8988T (cell line): ENCODE measurements around the gene PNPLA8.
"Not testable (repeated sequence)": the region's sequence is repeated elsewhere in the genome, so short reads cannot be mapped to it uniquely, and the experiment has no call there.

Source experiments
- DNase-seq: peaks from one replicate; pipeline ENCODE4 v3.0.0; 2011

Gene PNPLA8, protein sequence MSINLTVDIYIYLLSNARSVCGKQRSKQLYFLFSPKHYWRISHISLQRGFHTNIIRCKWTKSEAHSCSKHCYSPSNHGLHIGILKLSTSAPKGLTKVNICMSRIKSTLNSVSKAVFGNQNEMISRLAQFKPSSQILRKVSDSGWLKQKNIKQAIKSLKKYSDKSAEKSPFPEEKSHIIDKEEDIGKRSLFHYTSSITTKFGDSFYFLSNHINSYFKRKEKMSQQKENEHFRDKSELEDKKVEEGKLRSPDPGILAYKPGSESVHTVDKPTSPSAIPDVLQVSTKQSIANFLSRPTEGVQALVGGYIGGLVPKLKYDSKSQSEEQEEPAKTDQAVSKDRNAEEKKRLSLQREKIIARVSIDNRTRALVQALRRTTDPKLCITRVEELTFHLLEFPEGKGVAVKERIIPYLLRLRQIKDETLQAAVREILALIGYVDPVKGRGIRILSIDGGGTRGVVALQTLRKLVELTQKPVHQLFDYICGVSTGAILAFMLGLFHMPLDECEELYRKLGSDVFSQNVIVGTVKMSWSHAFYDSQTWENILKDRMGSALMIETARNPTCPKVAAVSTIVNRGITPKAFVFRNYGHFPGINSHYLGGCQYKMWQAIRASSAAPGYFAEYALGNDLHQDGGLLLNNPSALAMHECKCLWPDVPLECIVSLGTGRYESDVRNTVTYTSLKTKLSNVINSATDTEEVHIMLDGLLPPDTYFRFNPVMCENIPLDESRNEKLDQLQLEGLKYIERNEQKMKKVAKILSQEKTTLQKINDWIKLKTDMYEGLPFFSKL

DNA sequence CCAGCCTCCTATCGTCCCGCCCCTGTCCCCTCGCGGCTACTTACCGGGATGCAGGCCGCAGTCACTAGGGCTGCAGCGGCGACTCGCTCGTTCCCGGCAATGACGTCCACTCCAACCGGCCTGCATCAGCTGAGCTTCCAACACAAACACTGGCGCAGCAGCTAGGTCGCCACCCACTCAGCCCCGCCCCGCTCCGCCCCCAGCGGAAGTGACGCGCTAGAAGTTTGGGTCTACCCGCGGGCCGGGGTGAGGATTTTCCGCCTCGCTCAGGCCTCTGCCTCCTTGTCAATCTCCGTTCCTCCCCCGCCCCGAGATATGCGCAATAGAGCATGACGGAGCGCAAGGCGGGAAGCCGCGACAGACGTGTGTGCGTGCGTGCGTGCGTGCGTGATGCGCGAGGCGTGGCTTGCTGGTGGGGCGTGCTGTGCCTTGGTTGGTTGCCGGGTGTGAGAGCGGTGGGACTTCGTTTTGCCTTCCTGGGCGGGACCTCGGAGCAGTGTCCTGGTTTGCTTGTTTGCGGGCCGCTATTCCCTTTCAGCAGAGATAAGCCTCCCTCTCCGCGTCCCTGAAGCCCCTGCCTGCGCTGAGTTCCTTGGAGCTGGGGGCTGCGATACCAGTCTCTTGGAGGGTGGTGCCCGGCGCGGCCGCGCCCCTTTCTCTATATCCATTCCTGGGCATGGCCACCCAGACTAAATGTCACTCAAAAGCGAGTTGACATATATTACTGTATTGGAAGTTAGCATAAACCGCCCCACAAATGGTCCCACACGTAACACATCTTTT is at the start of gene PNPLA8:
Gene PNPLA8, minus strand, starts transcription at position 151 of the 783 bp plus-strand sequence. CDS start 10,644 bp downstream, outside the sequence.
- DNase-seq = peak; percentile 50

DNA sequence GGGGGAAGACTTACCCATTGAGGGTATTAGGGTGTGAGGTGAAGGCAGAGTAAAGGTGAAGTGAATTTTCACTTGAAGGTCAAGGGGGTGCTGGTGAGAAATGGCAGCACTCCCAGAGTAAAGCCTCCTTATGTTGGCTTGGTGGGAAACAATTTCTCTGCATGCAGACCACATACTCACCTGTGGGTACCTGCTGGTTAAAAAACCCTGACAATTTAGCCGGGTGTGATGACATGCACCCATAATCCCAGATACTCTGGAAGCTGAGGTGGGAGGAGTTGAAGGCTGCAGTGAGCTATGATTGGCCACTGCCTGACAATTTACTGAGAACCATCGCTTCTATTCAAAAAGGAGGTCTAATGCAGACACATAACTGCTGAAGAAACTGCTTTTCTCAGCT is 49.2 kb upstream of the PNPLA8 start:
- DNase-seq = no peak

DNA sequence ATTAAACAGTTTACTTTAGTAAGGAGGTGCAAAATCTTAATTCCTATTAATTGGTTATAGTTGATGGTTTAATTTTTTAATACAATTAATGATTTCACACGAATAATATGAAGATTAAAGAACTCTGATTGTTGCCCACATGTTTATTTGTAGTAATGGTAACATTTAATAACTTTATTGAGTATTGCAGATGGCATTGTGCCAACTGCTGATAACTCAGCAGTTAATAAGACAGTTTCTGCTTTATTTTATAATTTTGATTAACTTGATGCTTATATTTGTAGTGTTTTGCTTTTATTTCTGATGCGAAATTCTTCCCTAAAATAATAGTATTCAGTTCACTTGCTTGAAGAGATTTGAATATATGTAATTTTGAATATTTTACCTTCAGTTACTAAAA is 46.5 kb upstream of the PNPLA8 start:
- DNase-seq = no peak

DNA sequence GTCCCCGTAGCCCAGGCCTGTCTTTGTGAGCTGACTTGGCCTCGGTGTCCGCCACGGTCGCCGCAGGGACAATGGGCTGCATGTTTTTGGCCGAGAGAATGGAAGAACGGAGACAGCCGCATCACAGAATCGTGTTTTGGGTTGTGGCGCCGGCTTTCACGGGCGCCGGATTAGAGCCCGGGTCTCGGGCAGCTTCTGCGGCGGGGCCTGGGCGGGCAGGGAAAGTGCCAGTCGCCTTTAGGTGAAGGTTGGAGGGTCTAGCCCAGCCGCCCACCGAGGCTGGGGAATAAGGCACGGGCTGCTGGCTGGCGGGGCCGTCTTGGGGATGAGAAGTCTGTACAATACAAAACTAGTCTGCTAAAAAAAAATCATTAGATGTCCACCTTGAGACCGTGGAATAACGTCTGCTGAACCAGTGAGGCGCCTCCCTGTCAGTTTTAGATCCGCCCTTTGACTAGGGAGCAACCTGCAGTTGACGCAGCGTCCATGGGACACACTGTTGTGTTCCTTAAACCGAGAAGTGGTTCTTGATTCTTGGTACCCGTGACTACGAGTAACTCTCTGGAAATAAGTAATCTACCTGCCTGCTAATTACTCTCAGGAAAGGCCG is 44.3 kb upstream of the PNPLA8 start:
- no peak for DNase-seq

DNA sequence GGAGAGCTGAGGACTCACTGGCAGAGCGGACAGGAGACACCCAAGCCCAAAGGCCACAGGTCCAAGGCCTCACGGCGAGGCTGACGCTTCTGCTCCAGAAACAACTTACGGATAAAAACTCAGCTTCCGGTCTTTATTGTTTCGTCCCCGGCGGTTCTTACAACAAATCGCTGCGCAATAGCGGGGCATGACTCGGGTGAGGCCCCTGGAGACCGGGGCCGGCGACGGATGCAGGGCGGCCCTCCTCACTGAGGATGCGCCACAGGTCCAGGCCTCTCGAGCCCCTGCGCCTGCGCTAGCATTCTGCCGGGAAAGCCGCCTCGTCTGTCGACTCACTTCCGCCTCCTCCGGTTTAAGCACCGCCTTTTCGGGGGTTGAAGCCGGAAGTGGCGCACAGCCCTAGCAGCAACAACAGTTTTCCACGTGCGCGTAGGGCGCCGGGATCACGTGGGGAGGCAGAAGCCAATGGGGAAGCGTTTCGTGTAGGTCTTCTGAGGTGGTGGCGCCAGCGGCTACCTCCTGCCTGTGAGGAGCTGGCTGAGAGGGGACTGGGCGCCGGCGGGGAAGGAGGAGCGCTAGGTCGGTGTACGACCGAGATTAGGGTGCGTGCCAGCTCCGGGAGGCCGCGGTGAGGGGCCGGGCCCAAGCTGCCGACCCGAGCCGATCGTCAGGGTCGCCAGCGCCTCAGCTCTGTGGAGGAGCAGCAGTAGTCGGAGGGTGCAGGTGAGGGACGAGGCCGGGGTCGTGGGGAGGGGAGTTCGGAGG is 43.6 kb upstream of the PNPLA8 start, which contains the start of the genes DNAJB9 and THAP5:
Gene DNAJB9, plus strand, starts transcription at position 494 of the 765 bp plus-strand sequence. CDS start 1,853 bp downstream, outside the sequence.
Gene THAP5, minus strand, starts transcription at position 326 of the 765 bp plus-strand sequence. Its CDS starts 137 bp downstream, at position 189.
- peak; percentile 61 for DNase-seq

DNA sequence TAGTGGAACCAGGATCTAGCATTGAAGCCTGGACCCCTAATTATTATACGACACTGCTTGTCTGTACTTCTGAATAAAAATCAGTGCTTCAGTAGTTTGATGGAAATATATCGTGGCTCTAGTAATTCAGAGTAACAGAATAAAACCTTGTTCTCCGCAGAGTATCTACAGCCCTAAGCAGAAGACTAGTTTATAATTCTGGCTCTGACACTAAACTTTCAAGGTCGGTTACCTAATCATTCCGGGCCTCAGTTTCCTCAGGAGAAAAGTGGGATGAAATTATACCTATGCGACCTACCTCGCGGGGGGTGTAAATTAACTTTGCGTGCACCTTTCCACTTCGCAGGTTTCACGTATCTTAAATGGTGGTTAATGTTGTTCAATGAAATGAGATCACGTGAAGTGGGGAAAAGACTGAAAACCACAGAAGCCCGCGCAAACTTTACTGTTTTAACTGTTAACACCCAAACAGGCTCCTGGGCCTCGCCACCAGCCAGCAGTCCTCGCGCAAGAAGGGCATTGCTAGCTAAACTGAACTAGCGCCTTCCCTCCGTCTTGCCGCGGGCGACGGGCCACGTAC is 43.0 kb upstream of the PNPLA8 start:
- no peak for DNase-seq

DNA sequence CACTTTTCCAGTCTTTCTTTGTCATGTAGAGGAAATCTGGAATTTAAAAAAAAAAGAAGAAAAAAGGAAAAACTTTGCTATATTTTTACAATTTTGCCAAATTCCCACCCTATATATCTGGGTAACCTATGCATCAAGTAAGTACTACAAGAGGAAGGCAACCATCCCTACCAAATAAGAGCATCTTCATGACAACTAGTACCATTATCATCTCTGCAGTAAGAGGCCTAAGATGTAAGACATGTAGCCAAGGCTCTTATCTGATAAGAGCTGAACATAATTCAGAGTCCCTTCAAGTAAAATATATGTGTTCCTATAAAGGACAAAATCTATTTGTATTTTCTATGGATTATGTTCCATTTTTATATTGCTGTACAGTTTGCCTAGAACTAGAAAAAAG is 40.1 kb upstream of the PNPLA8 start:
- DNase-seq = no peak

DNA sequence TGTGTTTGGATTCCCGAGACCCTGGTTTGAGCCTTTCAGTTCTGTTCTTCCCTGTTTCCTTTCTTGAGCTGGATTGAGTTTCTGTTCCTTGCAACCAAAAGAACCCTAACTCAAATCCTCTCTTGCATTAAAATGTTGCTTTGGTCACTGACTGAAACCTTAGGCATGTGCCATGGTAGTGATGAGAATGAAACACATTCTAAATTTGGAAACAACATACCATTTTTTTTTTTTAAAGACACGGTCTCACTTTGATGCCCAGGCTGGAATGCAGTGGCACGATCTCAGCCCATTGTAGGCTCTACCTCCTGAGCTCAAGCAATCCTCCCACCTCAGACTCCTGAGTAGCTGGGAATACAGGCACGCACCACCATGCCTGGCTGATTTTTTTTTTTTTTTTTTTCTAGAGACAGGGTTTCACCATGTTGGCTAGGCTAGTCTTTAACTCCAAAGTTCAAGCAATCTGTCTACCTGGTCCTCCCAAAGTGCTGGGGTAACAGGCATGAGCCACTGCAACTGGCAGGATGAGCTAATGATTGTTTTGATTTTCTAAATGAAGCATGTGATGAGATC is 35.2 kb upstream of the PNPLA8 start:
- DNase-seq = no peak

DNA sequence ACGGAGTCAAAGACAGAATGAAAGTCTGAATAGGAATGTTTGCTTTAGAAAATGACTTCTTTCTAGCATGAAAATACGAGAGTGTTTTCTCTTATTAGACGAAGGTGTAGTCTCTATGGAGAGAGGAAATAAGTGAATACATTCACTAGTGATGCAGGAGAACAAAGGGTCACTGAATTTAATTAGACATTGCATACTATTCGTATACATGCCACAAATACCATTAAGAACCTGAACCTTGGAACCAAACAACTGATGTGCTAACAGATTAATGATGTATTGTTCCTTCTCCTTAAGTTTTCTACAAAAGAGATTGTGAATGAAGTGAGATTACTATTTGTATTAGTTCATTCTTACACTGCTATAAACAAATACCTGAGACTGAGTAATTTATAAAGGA is 33.3 kb upstream of the PNPLA8 start:
- no peak for DNase-seq

DNA sequence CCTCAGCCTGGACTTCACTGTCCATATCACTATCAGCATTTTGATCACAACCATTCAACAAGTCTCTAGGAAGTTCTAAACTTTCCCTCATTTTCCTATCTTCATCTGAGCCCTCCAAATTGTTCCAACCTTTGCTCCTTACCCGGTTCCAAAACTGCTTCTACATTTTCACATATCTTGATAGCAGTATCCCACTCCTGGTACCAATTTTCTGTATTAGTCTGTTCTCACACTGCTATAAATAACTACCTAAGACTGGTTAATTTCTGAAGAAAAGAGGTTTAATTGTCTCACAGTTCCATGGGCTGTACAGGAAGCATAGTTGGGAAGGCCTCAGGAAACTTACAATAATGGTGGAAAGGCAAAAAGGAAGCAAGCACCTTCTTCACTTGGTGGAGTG is 31.7 kb upstream of the PNPLA8 start:
- DNase-seq = no peak

DNA sequence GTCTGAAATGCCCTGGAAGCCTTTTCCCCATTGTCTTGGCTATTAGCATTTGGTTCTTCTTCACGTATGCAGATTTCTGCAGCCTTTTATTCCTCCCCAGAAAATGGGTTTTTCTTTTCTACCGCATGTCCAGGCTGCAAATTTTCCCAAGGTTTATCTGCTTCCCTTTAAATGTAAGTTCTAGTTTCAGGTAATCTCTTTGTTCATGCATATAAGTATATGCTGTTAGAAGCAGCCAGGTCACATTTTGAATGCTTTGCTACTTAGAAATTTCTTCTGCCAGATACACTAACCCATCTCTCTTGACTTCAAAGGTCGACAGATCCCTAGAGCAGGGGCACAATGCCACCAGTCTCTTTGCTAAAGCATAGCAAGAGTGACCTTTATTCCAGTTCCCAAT is 31.3 kb upstream of the PNPLA8 start:
- no peak for DNase-seq

DNA sequence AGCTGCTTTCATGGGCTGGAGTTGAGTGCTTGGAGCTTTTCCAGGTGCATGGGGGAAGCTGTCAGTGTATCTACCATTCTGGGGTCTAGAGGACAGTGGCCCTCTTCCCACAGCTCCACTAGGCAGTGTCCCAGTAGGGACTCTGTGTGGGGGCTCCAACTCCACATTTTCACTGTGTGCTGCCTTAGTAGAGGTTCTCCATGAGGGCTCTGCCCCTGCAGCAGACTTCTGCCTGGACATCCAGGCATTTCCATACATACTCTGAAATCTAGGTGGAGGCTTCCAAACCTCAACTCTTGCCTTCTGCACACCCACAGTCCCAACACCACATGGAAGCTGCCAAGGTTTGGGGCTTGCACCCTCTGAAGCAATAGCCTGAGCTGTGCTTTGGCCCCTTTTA is 30.7 kb upstream of the PNPLA8 start:
- not testable (repeated sequence) for DNase-seq

DNA sequence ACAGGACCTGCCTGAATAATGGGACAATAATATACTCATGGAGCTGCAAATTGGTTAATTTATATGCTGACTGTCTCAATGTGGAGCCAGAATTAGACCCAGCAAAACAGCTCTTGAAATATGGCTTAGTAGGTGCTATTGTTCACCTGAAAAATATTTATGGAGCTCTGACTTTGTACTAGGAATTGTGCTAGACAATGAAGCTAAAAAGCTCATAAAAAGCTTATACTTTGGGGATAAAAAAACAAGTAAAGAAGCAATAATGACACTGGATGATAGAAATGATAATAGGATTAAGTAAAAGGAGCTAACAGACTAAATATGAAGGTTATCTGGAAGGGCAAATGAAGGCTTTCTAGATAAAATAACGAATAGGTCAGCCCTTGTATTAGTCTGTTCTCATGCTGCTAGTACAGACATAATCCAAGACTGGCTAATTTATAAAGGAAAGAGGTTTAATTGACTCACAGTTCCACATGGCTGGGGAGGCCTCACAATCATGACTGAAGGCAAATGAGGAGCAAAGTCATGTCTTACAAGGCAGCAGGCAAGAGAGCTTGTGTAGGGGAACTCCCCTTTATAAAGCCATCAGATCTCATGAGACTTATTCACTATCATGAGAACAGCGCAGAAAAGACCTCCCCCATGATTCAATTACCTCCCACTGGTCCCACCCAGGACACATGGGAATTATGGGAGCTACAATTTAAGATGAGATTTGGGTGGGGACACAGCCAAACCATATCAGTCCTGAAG is 22.4 kb upstream of the PNPLA8 start:
- not testable (repeated sequence) for DNase-seq

DNA sequence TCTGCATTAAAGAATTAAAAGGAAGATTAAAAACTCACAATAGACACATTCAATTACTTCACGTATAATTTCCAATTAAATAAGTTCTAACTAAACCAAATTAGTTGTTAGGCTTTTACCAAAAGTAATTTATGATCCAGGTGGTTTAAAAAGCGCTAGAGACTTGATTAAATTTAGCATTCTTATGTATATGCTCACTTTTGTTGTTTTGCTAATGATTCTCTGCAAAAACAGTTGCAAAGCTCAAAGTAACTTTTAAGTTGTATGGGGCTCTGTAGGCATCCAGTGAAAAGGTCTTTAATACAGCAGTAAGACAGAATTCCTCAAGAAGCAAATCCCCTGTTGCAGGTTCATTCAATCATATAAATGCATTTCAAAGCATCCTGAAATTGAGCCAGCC is 15.5 kb upstream of the PNPLA8 start:
- no peak for DNase-seq

DNA sequence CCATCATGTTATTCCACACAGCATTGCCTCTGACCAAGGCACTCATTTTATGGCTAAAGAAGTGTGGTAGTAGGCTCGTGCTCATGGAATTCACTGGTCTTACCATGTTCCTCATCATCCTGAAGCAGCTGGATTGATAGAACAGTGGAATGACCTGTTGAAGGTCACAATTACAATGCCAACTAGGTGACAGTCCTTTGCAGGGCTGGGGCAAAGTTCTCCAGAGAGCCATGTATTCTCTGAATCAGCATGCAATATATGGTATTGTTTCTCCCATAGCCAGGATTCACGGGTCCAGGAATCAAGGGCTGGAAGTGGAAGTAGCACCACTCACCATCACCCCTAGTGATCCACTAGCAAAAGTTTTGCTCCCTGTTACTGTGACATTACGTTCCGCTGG is 12.8 kb upstream of the PNPLA8 start:
- not testable (repeated sequence) for DNase-seq

DNA sequence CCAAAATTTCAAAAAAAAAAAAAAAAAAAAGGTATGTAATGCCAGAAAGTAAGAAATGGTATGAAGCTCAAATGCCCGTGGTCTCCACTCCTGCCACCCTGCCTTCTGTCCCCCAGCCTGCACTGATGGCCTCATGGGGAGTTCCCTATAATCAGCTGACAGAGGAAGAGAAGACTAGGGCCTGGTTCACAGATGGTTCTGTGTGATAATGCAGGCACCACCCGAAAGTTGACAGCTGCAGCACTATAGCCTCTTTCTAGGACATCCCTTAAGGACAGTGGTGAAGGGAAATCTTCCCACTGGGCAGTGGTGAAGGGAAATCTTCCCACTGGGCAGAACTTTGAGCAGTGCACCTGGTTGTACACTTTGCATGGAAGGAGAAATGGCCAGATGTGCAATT is 12.3 kb upstream of the PNPLA8 start:
- not testable (repeated sequence) for DNase-seq

DNA sequence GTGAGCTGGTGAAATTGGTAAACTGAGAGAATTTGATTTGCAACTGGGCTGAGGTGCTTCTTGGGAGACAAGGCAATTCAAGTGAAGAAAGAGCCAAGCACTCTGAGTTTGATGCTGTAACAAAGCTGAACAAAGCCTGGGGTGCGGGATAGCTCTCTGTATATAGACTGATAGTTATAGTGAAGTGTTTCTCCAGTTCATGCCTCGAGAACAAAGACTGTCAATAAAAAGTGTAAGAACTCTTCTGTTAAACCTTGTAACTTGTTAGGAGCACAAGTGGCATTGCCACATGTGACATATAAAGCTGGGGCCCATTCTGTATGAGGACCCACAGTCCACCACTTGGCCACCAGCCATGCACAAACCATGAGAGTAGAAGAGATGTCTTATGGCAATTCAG is 11.3 kb upstream of the PNPLA8 start:
- no peak for DNase-seq

DNA sequence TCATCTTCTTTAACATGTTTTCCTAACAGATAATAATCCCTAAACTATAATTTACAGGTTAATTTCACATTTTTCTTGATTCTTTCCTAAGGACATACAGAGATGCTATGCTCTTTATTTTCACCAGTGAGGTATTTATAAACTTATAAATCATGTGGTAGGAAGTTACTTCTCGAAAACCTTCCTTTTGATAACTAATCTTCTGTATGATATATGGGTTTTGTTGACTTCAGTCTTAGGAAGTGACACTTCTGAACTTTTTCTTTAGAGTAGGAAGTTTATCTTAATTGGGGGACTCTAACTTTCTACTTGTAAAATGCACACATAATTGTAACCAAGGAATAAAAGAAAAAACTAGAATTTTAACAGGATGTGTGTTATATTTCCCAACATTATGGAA is 9.8 kb upstream of the PNPLA8 start:
- DNase-seq = no peak

DNA sequence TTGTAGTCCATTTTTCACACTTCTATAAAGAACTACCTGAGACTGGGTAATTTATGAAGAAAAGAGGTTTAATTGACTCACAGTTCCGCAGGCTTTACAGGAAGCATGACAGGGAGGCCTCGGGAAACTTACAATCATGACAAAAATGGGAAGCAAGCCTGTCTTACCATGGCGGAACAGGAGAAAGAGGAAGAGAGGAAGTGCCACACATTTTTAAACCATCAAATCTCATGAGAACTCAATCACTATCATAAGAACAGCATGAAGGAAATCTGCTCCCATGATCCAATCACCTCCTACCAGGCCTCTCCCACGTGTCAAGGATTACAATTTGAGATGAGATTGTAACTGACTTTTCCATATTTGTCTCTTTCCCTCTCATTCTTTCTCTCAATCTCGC is 9.3 kb upstream of the PNPLA8 start:
- DNase-seq = no peak

DNA sequence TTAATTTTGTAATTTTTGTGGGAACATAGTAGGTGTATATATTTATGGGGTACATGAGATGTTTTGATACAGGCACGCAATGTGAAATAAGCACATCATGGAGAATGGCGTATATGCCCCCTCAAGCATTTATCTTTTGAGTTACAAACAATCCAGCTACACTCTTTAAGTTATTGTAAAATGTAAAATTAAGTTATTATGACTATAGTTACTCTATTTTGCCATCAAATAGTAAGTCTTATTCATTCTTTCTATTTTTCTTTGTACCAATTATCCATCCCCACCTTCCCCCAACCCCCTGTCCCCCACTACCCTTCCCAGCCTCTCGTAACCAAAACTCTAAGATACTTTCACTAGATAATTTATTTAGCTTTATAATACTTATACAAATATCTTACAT is 7.8 kb upstream of the PNPLA8 start:
- DNase-seq = no peak
